Naive B cell (primary cell): ENCODE results near the gene PTK6. TPM values are rescaled to one million over a fixed set of nuclear protein-coding genes. Genes with fewer than 3 reads are reported as not detected.

Experiments
- ATAC-seq, 2 donors: fragments of 150-1000 bp; cut with Tn5 transposase; 2 replicates each; pipeline ENCODE4 v1.10.0; 2021; ENCODE audit warnings: low read depth in 2 of 2, mild to moderate bottlenecking in 2 of 2, moderate library complexity in 2 of 2
- DNase-seq: peaks from one replicate; pipeline ENCODE4 v3.0.0; 2022
- H3K27ac Mint-ChIP-seq, 6 donors: one replicate each; pipeline ENCODE4 v1.8.0; 2020 to 2022; ENCODE audit warnings: mild to moderate bottlenecking in 6 of 6, mixed read lengths in 6 of 6, moderate library complexity in 5 of 6, inconsistent platforms in 2 of 6
- H3K27me3 Mint-ChIP-seq, 3 donors: one replicate each; pipeline ENCODE4 v1.8.0; 2021 to 2022; ENCODE audit warnings: mixed read lengths in 3 of 3, mild to moderate bottlenecking in 1 of 3
- H3K36me3 Mint-ChIP-seq, 2 donors: one replicate each; pipeline ENCODE4 v1.8.0; 2020 to 2022; ENCODE audit warnings: mixed read lengths in 2 of 2, inconsistent platforms in 1 of 2, mild to moderate bottlenecking in 1 of 2
- H3K4me1 Mint-ChIP-seq, 3 donors: one replicate each; pipeline ENCODE4 v1.8.0; 2020 to 2022; ENCODE audit warnings: mixed read lengths in 3 of 3, inconsistent platforms in 1 of 3, mild to moderate bottlenecking in 1 of 3, moderate library complexity in 1 of 3
- H3K4me3 Mint-ChIP-seq, 8 donors: one replicate each; pipeline ENCODE4 v1.8.0; 2020 to 2022; ENCODE audit warnings: mild to moderate bottlenecking in 8 of 8, mixed read lengths in 8 of 8, moderate library complexity in 8 of 8, inconsistent platforms in 2 of 8
- H3K9me3 Mint-ChIP-seq, 7 donors: one replicate each; pipeline ENCODE4 v1.8.0; 2020 to 2022; ENCODE audit warnings: mixed read lengths in 7 of 7, mild to moderate bottlenecking in 5 of 7, inconsistent platforms in 2 of 7, moderate library complexity in 1 of 7
- polyA plus RNA-seq, 6 donors: library from polyadenylated mRNA; unstranded; fragments of 300-500 nt; fragmentation: Illumina TruSeq; gene quantifications; one replicate each; pipeline ENCODE4 v1.2.3, GENCODE V29; 2021; ENCODE audit warnings: low read depth in 6 of 6

PTK6 gene
- polyA plus RNA-seq, 6 donors from 2014 or later = 0.10 to 1.3 (median 0.51) TPM

DNA sequence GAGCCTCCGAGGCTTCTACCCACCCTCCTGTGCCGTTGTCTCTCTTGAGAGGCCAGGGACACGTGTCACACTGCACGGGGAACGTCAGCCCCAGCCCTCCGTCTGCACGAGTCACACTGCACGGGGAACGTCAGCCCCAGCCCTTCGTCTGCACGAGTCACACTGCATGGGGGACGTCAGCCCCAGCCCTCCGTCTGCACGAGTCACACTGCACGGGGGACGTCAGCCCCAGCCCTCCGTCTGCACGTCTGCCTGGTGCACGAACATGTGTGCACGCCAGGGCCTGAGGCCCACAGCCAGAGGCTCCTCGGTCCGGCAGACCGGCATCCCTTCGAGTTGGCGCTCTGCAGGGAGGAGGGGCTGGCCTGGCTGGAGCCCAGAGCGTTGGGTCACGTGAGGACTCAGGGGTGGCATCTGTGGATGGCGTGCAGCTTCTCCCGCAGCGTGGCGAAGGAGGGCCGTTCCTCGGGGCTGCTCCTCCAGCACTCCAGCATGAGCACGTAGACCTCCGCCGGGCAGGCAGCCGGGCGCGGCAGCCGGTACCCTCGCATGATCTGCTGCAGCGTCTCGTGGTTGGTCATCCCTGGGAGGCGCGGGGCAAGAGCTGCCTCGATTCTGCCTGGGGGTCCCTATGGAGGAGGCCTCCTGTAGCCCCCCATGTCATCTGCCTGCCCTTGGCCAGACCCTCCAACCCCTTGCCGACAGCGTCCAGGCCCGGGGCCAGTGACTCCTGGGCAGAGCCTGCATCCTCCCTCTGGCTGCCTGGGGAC is 3.4 kb upstream of the PTK6 start:
- H3K36me3 Mint-ChIP-seq = no peaks in the 10 kb centered on the region
- H3K27me3 Mint-ChIP-seq = no peaks in the 10 kb centered on the region
- ATAC-seq (no peak), DNase-seq (no peak)
- H3K9me3 Mint-ChIP-seq = no peaks in the 10 kb centered on the region
- H3K4me1 Mint-ChIP-seq = peaks cover 20 to 52% (median 35%) of the 10 kb centered on the region in 3 donors
- H3K4me3 Mint-ChIP-seq = peak overlapping the region in 2 of 8 donors; percentile 14 to 24
- peak overlapping the region in 1 of 6 donors; percentile 13 for H3K27ac Mint-ChIP-seq

DNA sequence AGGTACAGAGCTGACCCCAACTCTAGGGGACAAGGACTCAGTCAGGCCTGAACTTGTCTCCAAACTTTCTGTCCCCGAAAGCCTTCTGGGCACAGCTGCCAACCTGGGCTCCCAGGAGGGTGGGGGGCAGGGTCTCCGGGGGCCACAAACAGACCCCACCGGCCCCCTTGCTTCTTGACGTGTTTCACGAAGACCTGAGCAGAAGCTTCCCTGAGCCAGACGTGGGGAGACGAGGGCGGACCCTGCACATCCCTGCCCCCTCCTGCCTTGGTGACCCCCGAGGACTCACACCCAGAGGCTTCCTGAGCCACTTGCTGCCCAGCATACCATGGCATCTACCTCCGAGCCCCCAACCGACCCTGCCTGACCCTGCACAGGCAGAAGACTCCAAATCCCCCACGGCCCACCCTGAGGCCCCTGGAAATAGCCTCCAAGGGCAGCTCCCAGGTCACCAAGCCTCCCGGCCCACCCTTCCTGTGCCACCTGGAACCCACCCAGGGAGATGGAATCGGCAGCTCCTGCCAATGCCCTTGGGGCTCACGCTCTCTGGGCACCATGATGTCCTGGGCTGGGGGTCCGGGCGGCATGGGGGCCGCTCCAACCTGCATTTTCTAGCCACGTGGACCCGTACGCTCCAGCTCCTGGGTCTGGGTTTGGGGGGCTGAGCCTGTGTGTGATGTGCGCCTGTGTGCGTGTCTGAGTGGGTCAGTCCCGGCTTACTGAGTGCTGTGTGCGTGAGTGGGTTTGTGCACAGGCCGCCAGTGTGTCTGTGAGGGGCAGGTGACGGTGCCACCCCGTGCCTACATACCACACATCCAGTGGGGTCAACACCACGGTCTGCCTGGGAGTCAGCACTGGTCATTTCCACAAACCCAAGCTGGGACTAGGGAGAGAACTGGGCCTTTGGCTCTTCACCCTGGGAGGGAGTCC is 2.5 kb upstream of the PTK6 start:
- Mint-ChIP-seq H3K4me3 (peak overlapping the region in 6 of 8 donors; percentile 21 to 79 (median 40)), H3K9me3 (no peaks in the 10 kb centered on the region), H3K27me3 (no peaks in the 10 kb centered on the region), H3K36me3 (no peaks in the 10 kb centered on the region), H3K27ac (peak overlapping the region in 4 of 6 donors; percentile 29 to 89 (median 60)), H3K4me1 (peaks cover 15 to 43% (median 28%) of the 10 kb centered on the region in 3 donors)
- DNase-seq = no peak
- no peak for ATAC-seq

DNA sequence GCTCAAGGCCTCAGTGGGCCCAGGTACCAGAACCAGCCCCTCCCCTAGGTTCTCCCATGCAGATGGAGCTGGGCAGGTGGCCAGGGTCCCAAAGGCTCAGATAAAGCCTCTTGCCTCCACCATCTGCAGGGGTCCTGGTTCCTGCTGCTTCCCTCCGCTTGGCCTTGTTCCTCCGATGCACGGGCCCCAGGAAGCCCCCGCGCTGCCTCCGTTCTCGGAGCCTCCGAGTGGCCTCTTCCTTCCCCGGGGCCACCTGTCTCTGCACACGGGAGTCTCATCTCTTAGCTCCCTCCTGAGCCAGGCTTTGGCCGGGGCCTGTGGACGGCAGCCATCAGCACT is 1.9 kb upstream of the PTK6 start:
- Mint-ChIP-seq H3K4me3 (peak overlapping the region in 4 of 8 donors; percentile 21 to 79 (median 26)), H3K4me1 (peaks cover 15 to 39% (median 24%) of the 10 kb centered on the region in 3 donors), H3K9me3 (no peaks in the 10 kb centered on the region), H3K27ac (peak overlapping the region in 2 of 6 donors; percentile 36 to 49), H3K36me3 (no peaks in the 10 kb centered on the region), H3K27me3 (no peaks in the 10 kb centered on the region)
- ATAC-seq (no peak), DNase-seq (no peak)

DNA sequence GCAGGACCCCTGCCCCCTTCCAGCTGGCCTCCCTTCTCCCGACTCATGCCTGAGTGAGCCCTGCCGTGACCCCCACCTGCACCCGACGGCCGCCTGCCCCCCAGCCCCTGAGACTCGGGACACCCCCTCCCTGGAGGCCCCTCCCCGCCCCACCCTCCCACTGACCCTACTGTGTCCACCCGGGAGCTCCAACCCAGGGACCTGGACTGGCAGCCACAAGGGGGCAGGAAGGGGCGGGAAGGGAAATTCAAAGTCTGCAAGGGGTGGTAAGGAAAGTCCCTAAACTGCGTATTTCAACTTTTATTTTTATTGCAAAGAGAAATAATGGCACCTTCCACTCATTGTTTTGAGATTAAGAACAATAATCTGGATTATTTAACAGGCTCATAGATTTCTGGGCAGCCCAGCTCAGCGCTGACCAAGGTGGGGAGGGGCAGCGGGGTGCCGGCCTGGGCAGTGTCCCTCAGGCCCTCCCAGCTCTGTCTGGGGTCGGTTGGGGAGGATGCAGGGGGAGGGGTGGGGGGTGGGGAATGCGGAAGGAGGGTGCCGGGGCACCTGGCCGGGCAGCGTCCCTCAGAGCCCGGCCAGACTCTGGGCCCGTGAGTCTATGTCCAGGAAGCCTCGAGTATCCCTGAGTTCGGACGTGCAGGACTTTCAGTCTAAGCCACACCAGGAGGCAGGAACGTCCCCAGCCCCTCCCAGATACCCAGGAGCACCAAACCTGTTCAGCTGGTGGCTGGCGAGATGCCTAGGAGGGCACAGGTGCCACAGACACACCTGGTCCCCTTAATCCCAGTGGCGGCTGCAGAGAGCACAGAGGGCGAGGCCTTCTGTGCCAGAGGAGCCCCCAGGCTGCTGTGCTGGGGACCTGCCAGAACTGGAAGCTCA is 1.3 kb upstream of the PTK6 start:
- peaks cover 13 to 33% (median 19%) of the 10 kb centered on the region in 3 donors for H3K4me1 Mint-ChIP-seq
- H3K36me3 Mint-ChIP-seq = no peaks in the 10 kb centered on the region
- H3K9me3 Mint-ChIP-seq = no peaks in the 10 kb centered on the region
- DNase-seq (peak; percentile 48), ATAC-seq (peak; percentile 35 to 43)
- no peaks in the 10 kb centered on the region for H3K27me3 Mint-ChIP-seq
- peak overlapping the region; percentile 76 to 87 (median 81) for H3K4me3 Mint-ChIP-seq
- H3K27ac Mint-ChIP-seq = peak overlapping the region; percentile 72 to 94 (median 86)

DNA sequence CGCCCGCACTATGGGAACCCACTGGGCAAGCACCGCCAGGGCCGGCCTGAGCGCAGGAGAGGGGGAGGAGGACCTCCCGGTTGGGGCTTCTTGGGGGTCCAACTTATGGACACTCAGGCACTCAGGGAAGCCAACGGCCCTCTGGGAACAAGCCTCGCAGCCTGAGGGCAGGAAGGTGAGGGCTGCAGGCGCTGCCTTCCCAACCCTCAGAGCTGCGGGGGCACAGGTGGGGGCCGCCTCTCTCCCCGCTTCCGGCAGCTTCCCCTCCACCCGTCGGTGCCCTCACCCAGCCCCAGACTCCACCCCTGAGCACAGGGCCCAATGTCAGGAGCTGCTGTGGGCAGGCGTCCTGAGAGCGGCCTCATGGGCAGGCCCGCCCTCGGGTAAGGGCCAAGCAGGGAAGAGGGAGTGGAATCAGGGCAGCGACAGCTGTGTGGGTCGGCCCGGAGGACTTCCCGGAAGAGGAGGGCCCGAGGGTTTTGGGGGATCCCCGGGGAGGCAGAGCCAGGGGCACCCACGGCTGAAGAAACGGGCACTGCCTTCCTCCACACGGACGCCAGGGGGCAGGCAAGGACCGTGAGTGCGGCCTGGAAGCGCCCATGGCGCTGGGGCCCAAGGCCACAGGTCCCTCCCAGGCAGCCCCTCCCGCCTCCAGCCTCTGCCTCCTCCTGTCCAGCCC is 488 bp upstream of the PTK6 start:
- Mint-ChIP-seq H3K4me1 (peaks cover 10 to 29% (median 16%) of the 10 kb centered on the region in 3 donors), H3K4me3 (peak overlapping the region; percentile 76 to 87 (median 81)), H3K36me3 (no peaks in the 10 kb centered on the region), H3K27ac (peak overlapping the region; percentile 72 to 94 (median 86)), H3K27me3 (no peaks in the 10 kb centered on the region), H3K9me3 (no peaks in the 10 kb centered on the region)
- DNase-seq (peak; percentile 94), ATAC-seq (peak; percentile 84 to 88)

DNA sequence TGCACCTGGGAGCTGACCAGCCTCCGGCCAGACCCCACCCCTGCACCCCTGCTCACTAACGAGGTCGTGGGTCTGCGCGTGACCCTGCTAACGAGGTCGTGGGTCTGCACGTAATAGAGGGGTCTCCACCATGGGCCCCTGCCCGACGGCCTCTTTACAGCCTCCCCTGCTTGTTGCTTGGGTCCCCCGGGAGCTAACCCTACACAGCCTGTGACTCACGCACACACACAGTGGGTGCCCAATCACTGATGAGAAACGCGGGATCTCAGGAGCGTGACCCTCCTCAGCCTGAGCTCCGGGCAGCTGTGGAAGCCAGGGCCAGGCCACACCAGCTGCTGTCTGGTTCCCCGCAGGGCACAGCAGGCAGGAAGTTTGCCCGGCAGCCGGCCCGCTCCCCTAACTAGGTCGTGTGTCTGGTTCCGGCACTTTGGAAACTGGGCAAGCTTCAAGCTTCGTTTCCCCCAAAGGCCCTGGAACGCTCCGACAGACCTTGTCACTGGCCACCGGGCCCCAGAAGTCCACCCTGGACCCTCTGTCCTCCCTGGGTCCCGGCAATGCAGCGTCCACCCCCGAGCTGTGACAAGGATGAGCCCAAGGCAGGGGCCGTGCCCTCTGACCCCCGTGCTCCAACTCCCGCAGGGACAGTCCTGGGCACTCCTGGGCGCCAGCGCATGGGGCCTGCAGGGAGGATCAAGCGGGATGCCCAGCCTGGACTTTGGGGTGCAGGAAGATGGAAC is 767 bp downstream of the PTK6 start:
- H3K4me1 Mint-ChIP-seq = peaks cover 9 to 26% (median 21%) of the 10 kb centered on the region in 3 donors
- no peaks in the 10 kb centered on the region for H3K36me3 Mint-ChIP-seq
- H3K27me3 Mint-ChIP-seq = peaks cover 0 to 7% (median 0%) of the 10 kb centered on the region in 3 donors
- H3K9me3 Mint-ChIP-seq = peaks cover 0 to 2% (median 0%) of the 10 kb centered on the region in 7 donors
- ATAC-seq (no peak), DNase-seq (no peak)
- peak overlapping the region in 1 of 6 donors; percentile 89 for H3K27ac Mint-ChIP-seq
- H3K4me3 Mint-ChIP-seq = peak overlapping the region in 5 of 8 donors; percentile 21 to 79 (median 47)

DNA sequence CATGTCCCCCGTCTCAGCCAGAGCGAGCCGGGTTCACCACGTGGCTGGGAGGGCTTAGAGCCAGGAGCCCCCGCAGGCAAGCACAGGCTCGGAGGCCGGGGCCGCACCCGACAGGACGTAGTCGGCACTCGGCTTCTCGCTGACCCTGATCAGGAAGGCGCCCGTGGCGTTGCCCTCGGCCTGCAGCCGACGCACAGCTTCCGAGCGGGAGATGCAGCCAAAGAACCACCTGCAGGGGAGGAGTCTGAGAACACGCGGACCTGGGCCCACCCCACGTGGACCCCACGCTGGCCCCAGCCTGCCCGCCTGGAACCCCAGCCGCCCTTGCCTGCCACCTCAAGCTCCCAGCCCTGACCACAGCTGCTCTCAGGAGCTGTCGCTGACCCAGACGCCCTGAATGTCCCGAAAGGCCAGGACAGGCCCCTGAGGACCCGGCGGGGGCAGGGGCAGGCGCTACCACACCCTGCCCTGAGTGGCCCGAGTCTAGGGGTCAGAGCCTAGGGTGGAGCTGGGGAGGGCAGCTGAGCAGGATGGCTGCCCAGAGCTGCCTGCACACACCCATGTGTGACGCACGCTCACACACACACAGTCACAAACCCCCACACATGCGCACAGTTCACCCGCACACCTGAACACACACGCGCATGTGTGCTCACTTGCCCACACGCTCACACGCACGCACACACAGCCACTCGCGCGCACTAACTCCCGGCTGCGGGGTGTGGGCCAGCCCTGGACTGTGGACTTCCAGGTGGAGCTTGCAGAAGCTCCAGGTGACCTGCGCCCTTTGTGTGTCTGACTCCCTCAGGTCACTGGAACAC is 2.1 kb downstream of the PTK6 start:
- H3K9me3 Mint-ChIP-seq = peaks cover 0 to 2% (median 0%) of the 10 kb centered on the region in 7 donors
- no peak for ATAC-seq
- H3K4me1 Mint-ChIP-seq = peaks cover 9 to 26% (median 21%) of the 10 kb centered on the region in 3 donors
- H3K27ac Mint-ChIP-seq = no peak overlapping the region
- no peaks in the 10 kb centered on the region for H3K36me3 Mint-ChIP-seq
- H3K27me3 Mint-ChIP-seq = peaks cover 0 to 7% (median 0%) of the 10 kb centered on the region in 3 donors
- no peak for DNase-seq
- no peak overlapping the region for H3K4me3 Mint-ChIP-seq

DNA sequence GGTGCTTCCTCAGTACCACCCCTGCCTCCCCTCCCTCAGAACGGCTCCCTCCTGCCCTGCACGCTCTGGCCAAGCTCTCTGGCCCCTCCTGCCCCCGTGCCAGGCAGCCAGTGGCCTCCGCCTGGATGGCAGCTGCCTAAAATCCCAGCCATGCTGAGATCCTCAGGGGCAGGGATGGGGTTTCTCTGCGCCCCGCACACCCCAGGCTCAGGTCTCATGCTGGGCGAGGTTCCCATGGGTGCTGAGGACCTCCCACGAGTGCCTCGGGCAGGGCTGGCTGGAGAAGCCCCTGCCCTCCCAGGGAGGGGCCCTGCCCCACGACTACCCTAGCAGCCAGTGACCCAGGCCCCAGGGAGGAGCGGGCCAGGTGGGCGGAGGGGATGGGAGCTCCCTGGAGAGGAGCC is 2.7 kb downstream of the PTK6 start:
- H3K36me3 Mint-ChIP-seq = no peaks in the 10 kb centered on the region
- ATAC-seq = no peak
- peaks cover 0 to 7% (median 0%) of the 10 kb centered on the region in 3 donors for H3K27me3 Mint-ChIP-seq
- H3K9me3 Mint-ChIP-seq = peaks cover 0 to 2% (median 0%) of the 10 kb centered on the region in 7 donors
- no peak for DNase-seq
- peak overlapping the region in 2 of 8 donors; percentile 22 to 63 for H3K4me3 Mint-ChIP-seq
- no peak overlapping the region for H3K27ac Mint-ChIP-seq
- H3K4me1 Mint-ChIP-seq = peaks cover 9 to 26% (median 21%) of the 10 kb centered on the region in 3 donors

DNA sequence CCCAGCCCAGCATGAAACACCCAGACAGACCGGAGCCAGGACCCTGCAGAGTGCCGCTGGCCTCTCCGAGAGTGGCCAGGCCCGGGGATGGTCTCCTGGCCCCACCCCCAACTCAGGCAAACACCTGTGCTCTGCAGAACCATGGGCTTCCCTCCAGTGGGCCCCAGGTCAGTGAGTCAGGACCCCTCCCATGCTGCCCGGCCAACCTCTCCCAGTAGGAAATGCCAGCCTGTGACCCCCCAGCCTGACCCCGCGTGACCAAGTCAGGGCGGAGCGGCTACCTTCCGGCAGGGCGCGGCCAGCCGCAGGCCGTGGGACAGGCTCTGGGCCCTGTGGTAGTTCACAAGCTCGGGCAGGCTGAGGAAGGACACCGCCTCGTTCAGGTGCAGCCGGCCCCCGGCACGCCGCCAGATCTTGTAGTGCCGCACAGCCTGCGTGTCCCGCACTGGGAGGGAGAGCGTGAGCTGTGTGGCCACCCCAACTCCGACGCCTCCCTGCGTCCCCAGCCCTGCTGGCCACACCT is 3.2 kb downstream of the PTK6 start:
- ATAC-seq (no peak), DNase-seq (no peak)
- peaks cover 9 to 21% (median 21%) of the 10 kb centered on the region in 3 donors for H3K4me1 Mint-ChIP-seq
- H3K27ac Mint-ChIP-seq = peak overlapping the region in 1 of 6 donors; percentile 51
- peaks cover 0 to 2% (median 0%) of the 10 kb centered on the region in 7 donors for H3K9me3 Mint-ChIP-seq
- no peaks in the 10 kb centered on the region for H3K36me3 Mint-ChIP-seq
- H3K4me3 Mint-ChIP-seq = peak overlapping the region in 1 of 8 donors; percentile 63
- peaks cover 0 to 7% (median 0%) of the 10 kb centered on the region in 3 donors for H3K27me3 Mint-ChIP-seq

DNA sequence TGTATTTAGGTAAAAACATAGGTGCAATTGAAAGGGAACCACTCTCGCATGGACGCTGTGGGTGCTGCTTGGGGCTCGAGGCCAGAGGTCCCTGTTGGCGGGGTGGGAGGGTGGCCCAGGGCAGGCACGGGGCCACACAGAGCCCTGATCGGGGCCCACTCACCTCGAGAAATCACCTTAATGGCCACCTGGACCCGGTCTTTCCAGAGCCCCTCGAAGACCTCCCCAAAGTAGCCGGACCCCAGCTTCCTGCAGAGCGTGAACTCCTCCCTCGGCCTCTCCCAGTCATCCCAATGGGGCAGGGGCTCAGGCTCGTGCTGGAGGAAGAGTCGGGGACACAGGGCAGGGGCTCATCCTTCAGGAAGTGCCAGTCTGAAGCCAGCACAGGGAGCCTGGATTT is 3.8 kb downstream of the PTK6 start:
- Mint-ChIP-seq H3K9me3 (peaks cover 0 to 2% (median 0%) of the 10 kb centered on the region in 7 donors), H3K27me3 (peaks cover 0 to 7% (median 0%) of the 10 kb centered on the region in 3 donors), H3K27ac (peak overlapping the region in 2 of 6 donors; percentile 22 to 79), H3K4me3 (no peak overlapping the region), H3K36me3 (no peaks in the 10 kb centered on the region), H3K4me1 (peaks cover 9 to 21% (median 20%) of the 10 kb centered on the region in 3 donors)
- DNase-seq (no peak), ATAC-seq (no peak)
